G401 (cell line): ENCODE results near the gene LOXL3. TPM values are rescaled to one million over a fixed set of nuclear protein-coding genes. Genes with fewer than 3 reads are reported as not detected.

Experiments
- DNase-seq: peaks from one replicate; pipeline ENCODE4 v3.0.0-alpha.2; 2015; ENCODE audit warnings: low spot score
- in situ Hi-C: cut with HindIII; loops from 2 replicates; pipeline ENCODE4 v1.10.0; 2016; ENCODE audit warnings: low sequenced_read_pairs, mixed read lengths
- total RNA-seq: library from RNA; depleted of rRNA; stranded (reverse); fragments of >200 nt; shearing (Covaris generic); gene quantifications from 2 replicates; pipeline ENCODE4 v1.2.3, GENCODE V29; 2014; rRNA removed

Gene LOXL3, protein sequence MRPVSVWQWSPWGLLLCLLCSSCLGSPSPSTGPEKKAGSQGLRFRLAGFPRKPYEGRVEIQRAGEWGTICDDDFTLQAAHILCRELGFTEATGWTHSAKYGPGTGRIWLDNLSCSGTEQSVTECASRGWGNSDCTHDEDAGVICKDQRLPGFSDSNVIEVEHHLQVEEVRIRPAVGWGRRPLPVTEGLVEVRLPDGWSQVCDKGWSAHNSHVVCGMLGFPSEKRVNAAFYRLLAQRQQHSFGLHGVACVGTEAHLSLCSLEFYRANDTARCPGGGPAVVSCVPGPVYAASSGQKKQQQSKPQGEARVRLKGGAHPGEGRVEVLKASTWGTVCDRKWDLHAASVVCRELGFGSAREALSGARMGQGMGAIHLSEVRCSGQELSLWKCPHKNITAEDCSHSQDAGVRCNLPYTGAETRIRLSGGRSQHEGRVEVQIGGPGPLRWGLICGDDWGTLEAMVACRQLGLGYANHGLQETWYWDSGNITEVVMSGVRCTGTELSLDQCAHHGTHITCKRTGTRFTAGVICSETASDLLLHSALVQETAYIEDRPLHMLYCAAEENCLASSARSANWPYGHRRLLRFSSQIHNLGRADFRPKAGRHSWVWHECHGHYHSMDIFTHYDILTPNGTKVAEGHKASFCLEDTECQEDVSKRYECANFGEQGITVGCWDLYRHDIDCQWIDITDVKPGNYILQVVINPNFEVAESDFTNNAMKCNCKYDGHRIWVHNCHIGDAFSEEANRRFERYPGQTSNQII
- 11.4 and 14.4 TPM in 2 replicates for total RNA-seq

DNA sequence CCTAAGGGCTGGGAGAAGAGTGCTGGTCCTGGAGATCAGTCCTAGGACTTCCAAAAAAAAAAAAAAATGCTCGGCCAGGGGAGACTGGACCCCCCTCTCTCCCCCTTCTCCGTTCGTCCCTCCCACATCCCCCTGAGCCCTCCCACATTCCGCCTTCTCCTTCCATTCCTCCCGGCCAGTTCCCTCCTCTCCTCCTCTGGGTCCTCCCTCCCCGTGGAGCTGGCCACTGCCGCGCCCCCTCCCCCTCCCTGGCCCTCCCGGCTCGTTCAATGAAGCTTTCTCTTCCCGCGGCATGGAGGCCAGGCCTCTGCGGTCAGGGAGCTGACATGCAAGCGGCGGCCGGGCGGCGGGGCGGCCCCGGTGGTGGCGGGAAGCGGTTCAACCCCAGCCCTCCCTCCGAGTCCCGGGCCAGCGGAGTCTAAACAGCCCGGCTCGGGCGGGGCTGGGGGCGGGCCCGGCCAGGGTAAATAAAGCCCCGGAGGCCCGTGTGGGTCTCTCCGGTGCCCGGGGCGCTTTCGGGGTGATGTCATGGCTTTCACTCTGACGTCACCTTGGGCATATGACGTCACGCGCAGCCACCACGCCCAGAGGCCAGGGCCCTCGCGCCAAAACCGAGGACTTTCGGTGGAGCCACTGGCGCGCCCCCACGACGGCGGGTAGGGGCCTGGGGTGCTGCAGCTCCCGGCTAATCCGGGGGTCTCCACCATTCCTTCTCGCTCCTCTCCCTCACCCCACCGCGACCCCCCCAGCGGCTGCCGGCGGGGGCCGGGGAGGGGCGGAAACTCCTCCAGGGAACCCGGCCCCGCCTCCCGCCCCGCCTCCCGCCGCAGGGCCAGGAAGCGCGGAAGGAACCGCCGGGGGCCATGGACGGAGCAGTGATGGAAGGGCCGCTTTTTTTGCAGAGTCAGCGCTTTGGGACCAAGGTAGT, at the start of gene LOXL3, which contains the start of gene DOK1:
Gene LOXL3 (minus strand): TSS at position 51 of the 928 bp plus-strand sequence. CDS start 1,308 bp downstream, outside the sequence.
Gene DOK1 (plus strand): TSS at position 829 of the 928 bp plus-strand sequence. CDS start 35 bp downstream, at position 864.
- peak; percentile 49 for DNase-seq
- in situ Hi-C loops = no loop called here

DNA sequence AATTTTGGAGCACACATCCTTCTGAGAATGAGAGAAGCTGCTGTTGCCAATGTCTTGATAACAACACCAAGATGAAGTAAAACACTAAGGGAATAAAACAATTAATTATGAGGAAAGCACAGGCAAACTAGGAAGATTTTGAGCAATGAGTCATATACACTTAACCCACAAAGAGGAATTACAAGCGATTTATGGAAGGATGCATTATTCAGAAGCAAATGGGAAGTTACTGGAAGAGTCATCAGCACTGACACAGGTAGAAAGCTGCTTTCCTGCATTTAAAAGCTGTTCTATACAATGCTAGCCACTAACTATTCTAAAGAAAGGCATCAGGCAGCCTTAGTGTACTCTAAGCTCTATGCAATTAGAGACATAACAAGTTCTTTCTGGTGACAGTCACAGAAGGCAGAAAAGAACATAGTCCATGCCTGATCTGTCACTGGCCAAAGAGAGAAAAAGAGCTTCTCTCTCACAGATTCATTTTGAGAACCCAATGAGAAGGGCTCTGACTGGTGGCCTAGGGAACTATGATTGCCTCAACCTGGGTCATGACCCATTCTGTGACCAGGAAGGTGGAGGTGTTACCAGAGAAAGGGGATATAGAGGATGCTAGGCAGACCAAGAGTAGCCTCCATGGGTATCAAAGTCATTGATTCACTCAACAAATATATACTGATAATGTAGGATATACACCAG, 49.0 kb upstream of the LOXL3 start:
- no peak for DNase-seq
- in situ Hi-C loops = no loop called here

GRCh38 chr2:74599676-74600075, 45.9 kb upstream of the LOXL3 start:
- no peak for DNase-seq
- in situ Hi-C loops = no loop called here

- in situ Hi-C loops = no loop called here
- no peak for DNase-seq
Observed at GRCh38 chr2:74597410-74597809, 43.7 kb upstream of the LOXL3 start.

DNA sequence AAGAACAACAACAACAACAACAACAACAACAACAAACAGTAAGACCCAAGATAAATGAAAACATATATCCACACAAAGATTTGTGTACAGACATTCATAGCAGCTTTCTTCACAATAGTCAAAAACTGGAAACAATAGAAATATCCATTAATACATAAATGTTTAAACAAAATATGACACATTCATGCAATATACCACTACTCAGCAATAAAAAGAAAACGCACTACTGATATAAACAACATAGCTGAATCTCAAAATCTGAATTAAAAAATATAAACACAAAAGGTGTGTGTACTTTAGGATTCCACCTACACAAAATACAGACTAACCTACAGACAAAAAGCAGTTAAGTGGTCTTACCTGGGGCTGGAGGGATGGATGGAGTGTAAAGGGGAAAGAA, 42.8 kb upstream of the LOXL3 start:
- DNase-seq = no peak
- in situ Hi-C loops = no loop called here

DNA sequence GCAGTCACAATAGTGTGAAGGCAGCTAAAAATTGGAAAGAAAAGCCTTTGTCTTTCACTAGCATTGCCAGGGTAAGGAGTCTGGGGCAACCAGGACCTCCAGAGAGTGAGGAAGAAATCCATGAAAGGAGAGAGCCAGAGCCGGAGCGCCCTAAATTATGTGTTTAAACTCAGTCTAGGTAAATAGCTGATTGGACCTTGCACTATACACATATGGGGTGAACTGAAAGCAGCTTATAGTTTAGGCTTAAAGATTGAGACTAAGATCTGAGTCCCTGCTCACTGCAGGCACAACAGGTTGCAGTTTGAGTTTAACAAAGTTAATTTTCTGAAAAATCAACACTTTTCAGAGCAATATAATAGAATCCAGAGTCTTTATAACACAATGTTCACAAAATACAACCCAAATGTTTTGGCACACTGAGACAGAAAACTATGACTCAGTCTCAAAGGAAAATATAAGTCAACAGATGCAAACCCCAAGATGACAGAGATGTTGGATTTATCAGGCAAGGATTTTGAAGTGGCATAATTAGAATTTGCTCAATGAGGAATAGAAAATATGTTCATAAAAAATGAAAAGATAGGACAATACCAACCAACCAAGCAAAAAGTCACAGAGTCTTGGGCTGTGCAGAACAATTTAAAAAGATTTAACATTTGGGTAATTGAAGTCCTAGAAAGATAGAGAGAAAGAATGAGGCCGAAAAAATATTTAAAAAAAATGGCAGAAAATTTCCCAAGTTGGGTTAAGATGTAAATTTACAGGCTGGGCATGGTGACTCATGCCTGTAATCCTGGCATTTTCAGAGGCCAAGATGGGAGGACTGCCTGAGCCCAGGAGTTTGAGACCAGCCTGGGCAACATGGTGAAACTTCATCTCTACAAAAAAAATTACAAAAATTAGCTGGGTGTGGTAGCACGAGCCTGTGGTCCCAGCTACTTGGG, 40.4 kb upstream of the LOXL3 start:
- no peak for DNase-seq
- in situ Hi-C loops = no loop called here

- in situ Hi-C loops = no loop called here
- no peak for DNase-seq
Observed at GRCh38 chr2:74588664-74589063, 34.9 kb upstream of the LOXL3 start.

- in situ Hi-C loops = no loop called here
- DNase-seq = peak; percentile 76
Observed at GRCh38 chr2:74587664-74588277, 34.0 kb upstream of the LOXL3 start.

- in situ Hi-C loops = no loop called here
- peak; percentile 4 for DNase-seq
Observed at GRCh38 chr2:74585406-74586185, 31.9 kb upstream of the LOXL3 start.

DNA sequence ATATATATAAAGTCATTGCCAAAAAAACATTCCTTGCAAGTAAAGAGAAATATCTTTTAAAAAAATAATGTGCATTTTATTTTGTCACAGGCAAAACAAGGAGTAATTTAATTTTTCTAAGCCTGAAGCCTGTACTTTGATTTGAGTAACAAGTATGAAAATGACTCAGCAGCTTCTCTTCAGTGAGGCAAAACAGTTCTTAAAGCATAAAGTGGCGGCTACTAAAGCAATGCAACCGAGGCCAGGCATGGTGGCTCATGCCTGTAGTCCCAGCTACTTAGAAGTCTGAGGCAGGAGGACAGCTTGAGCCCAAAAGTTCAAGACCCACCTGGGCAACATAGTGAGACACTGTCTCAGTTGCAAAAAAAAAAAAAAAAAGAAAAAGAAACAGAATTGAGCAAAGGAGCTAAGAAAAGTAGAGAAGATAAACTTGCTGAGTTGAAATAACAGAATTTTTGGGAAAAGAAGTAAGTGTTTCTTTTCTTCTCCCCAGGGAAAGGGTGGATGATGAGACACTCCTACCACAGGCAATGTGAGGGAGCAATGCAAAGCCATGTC, 30.4 kb upstream of the LOXL3 start:
- in situ Hi-C loops = no loop called here
- DNase-seq = no peak

DNA sequence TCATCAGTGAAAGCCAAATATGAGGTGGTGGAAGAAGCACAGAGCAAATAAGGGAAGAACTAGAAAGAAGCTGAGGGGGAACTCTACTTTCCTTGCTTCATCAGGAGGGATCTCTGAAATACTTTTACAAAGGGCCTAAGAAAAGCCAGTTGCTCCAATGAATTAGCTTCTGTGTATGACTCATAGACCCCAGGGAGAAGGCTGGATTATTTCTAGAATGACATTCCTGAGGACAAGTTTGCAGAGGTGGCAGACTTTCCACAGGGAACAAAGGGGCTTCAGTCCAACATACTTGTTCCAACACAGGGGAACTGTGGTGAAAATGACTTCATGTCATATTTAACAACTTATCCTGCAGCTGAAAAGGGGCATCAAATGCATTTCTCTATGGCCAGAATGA, 29.8 kb upstream of the LOXL3 start:
- DNase-seq = no peak
- in situ Hi-C loops = no loop called here

DNA sequence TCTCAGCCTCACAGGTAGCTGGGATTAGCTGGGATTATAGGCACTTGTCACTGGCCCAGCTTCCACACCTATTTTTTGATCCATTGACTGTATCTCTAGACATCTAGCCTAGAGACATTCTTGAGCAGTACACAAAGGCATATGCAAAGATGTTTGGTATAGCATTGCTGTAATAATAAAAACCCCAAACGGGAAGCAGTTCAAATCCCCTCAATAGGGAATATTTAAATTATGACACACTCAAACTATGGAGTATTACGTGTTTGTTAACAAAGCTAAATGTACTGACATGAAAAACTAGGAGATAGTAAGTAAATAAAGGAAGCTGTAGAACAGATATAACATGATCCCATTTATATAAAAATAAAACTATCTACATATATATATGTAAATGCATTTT, 28.4 kb upstream of the LOXL3 start:
- DNase-seq = no peak
- in situ Hi-C loops = no loop called here

DNA sequence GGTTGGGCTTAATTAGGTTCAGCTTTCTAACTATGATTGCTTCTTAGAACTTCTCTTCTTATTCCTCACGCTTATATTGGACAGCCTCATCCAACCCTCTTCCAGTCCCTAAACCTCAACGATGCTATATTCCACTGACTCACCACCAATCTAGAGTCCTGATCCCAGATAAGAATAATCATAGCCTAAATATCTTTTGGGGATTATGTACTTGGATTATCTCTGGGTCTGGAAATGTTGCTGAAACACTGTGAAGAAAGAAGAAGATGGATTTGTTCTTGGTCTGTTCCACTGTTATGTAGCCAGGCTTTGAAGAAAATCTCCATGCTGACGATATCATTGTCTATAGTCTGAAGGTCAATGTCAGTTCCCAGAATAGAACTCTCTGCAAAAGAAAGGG, 27.7 kb upstream of the LOXL3 start:
- DNase-seq = no peak

GRCh38 chr2:74578408-74578807, 24.7 kb upstream of the LOXL3 start:
- in situ Hi-C loops = no loop called here
- DNase-seq = no peak

More for the DNA sequence above, 27.7 kb upstream of the LOXL3 start:
- in situ Hi-C loops = no loop called here

DNA sequence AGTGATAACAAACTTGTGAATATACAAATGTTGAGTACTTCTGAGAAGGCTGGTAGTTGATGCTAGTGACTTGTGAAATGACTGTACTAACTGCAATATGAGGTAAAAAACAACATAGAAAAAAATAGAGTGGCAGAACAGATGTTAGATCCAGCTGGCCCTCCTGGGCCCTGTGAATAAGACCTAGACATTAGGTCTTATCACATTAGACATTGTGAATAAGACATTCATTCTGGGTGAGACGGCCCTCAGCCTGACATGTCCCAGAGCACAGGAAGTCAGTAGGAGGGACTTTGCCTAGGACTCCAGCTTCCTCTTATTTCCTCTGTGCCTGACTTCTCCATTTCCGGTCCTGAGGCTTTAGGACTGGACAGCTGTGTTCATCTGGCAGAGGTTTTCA, 23.7 kb upstream of the LOXL3 start:
- no peak for DNase-seq
- in situ Hi-C loops = no loop called here

GRCh38 chr2:74576863-74577229, 23.1 kb upstream of the LOXL3 start:
- no peak for DNase-seq
- in situ Hi-C loops = no loop called here
